HepG2 (cell line): ENCODE results near the gene CDHR3. TPM values are rescaled to one million over a fixed set of nuclear protein-coding genes. Genes with fewer than 3 reads are reported as not detected.

Experiments
- ATF5 ChIP-seq: sonication (generic); formaldehyde crosslinking; IDR thresholded peaks from 2 replicates; pipeline ENCODE4 v1.4.0; 2020; ENCODE audit warnings: mild to moderate bottlenecking, low read depth, missing genetic modification reagents
- EP300 ChIP-seq, 3 experiments: sonication (generic) in 1 of 3; formaldehyde crosslinking in 1 of 3; IDR thresholded peaks; 2 replicates each; pipeline versions ENCODE4 v1.5.1 to v1.6.1; 2011 to 2020; ENCODE audit warnings: low read depth in 2 of 3, low read length in 2 of 3, borderline replicate concordance in 1 of 3, improper control_type of control experiment in 1 of 3, mild to moderate bottlenecking in 1 of 3, missing genetic modification reagents in 1 of 3, moderate library complexity in 1 of 3
- EZH2 ChIP-seq: conservative IDR thresholded peaks from 2 replicates; pipeline ENCODE4 v1.6.1; 2012; ENCODE audit warnings: mild to moderate bottlenecking, low read depth, low read length, moderate library complexity
- HIVEP1 ChIP-seq: sonication (generic); formaldehyde crosslinking; IDR thresholded peaks from 2 replicates; pipeline ENCODE4 v1.4.0; 2020; ENCODE audit warnings: mild to moderate bottlenecking, missing genetic modification reagents
- IKZF5 ChIP-seq: IDR thresholded peaks from 2 replicates; pipeline ENCODE4 v1.6.1; 2018; ENCODE audit warnings: missing genetic modification reagents, mild to moderate bottlenecking, missing compliant biosample characterization
- KAT7 ChIP-seq: IDR thresholded peaks from 2 replicates; pipeline ENCODE4 v1.6.1; 2018; ENCODE audit warnings: borderline replicate concordance, missing compliant biosample characterization
- PAWR ChIP-seq: sonication (generic); formaldehyde crosslinking; IDR thresholded peaks from 2 replicates; pipeline ENCODE4 v1.4.0; 2020; ENCODE audit warnings: missing genetic modification reagents, mild to moderate bottlenecking, borderline replicate concordance
- PAX8 ChIP-seq: sonication (generic); formaldehyde crosslinking; IDR thresholded peaks from 2 replicates; pipeline ENCODE4 v1.8.0; 2022; ENCODE audit warnings: mild to moderate bottlenecking, missing genetic modification reagents, borderline replicate concordance
- PCBP1 ChIP-seq: fragments of 200-400 bp; formaldehyde crosslinking; IDR thresholded peaks from 2 replicates; pipeline ENCODE4 v1.6.1; 2017; ENCODE audit warnings: mild to moderate bottlenecking, low read depth, low read length, borderline replicate concordance
- PHF8 ChIP-seq: sonication (generic); formaldehyde crosslinking; IDR thresholded peaks from 2 replicates; pipeline ENCODE4 v1.5.0; 2020; ENCODE audit warnings: missing genetic modification reagents
- PITX1 ChIP-seq: sonication (generic); formaldehyde crosslinking; IDR thresholded peaks from 2 replicates; pipeline ENCODE4 v1.5.1; 2020; ENCODE audit warnings: mild to moderate bottlenecking, missing genetic modification reagents
- RFX5 ChIP-seq: IDR thresholded peaks from 2 replicates; pipeline ENCODE4 v1.6.1; 2011; ENCODE audit warnings: low read depth, low read length, improper control_type of control experiment
- TEF ChIP-seq: sonication (generic); formaldehyde crosslinking; IDR thresholded peaks from 2 replicates; pipeline ENCODE4 v1.5.0; 2020; ENCODE audit warnings: missing genetic modification reagents
- TFE3 ChIP-seq: IDR thresholded peaks from 2 replicates; pipeline ENCODE4 v1.6.1; 2016
- YEATS4 ChIP-seq: sonication (generic); formaldehyde crosslinking; IDR thresholded peaks from 2 replicates; pipeline ENCODE4 v1.4.0; 2020; ENCODE audit warnings: missing genetic modification reagents, borderline replicate concordance
- ZGPAT ChIP-seq: IDR thresholded peaks from 2 replicates; pipeline ENCODE4 v1.6.1; 2016; ENCODE audit warnings: mild to moderate bottlenecking
- ZNF317 ChIP-seq: sonication (generic); formaldehyde crosslinking; IDR thresholded peaks from 2 replicates; pipeline ENCODE4 v1.5.0; 2020; ENCODE audit warnings: mild to moderate bottlenecking, missing genetic modification reagents
- ZNF33B ChIP-seq: sonication (generic); formaldehyde crosslinking; IDR thresholded peaks from 2 replicates; pipeline ENCODE4 v1.5.1; 2020; ENCODE audit warnings: mild to moderate bottlenecking, missing genetic modification reagents
- ZNF446 ChIP-seq: sonication (generic); formaldehyde crosslinking; IDR thresholded peaks from 2 replicates; pipeline ENCODE4 v1.5.0; 2020; ENCODE audit warnings: mild to moderate bottlenecking, missing genetic modification reagents
- ZNF563 ChIP-seq: sonication (generic); formaldehyde crosslinking; IDR thresholded peaks from 2 replicates; pipeline ENCODE4 v1.8.0; 2022; ENCODE audit warnings: mild to moderate bottlenecking, moderate library complexity, missing genetic modification reagents
- ZNF652 ChIP-seq: IDR thresholded peaks from 2 replicates; pipeline ENCODE4 v1.6.1; 2016; ENCODE audit warnings: low read depth, borderline replicate concordance
- ZNF704 ChIP-seq: sonication (generic); formaldehyde crosslinking; IDR thresholded peaks from 2 replicates; pipeline ENCODE4 v1.8.1; 2023; ENCODE audit warnings: mild to moderate bottlenecking, inconsistent platforms, moderate library complexity, missing genetic modification reagents, borderline replicate concordance
- ZZZ3 ChIP-seq: sonication (generic); formaldehyde crosslinking; IDR thresholded peaks from 2 replicates; pipeline ENCODE4 v1.4.0; 2020; ENCODE audit warnings: missing genetic modification reagents, mild to moderate bottlenecking, borderline replicate concordance
- polyA plus RNA-seq, 8 experiments: library from polyadenylated mRNA; depleted of rRNA in 3 of 8; stranded (reverse) in 7 of 8; unstranded in 1 of 8; fragments of >200 nt; fragmentation: Illumina TruSeq in 4 of 8; extraction: Trizol in 4 of 8; gene quantifications; 2 replicates each; pipeline versions ENCODE4 v1.2.1 to v1.2.3, GENCODE V29; 2011 to 2016; ENCODE audit warnings: low read depth in 4 of 8, missing spikeins in 1 of 8, mixed read lengths in 1 of 8; ENCODE audit not compliant: insufficient read depth in 1 of 8
- total RNA-seq, 5 experiments: library from RNA; depleted of rRNA; stranded (reverse); fragments of >200 nt; fragmentation: Illumina TruSeq; extraction: Trizol; gene quantifications; 2 replicates each; pipeline ENCODE4 v1.2.3, GENCODE V29; 2016; ENCODE audit warnings: low read depth in 1 of 5

Gene CDHR3
- total and polyA plus RNA-seq, 2 of the 13 experiments (the other 11 are each of a cell fraction or from before 2014, with no cell fraction given) = 6.5 to 11.8 TPM

- TF ChIP-seq EP300 (IDR thresholded peaks at IDR 0.05; ENCODE audit: low read depth in 2 of 2, low read length in 2 of 2) (peak in 1 of 2 experiments; percentile 29; a peak in 1 of 4 replicates), EP300 (CRISPR knock-in tag; IDR thresholded peaks at IDR 0.05; ENCODE audit: borderline replicate concordance) (no peak; the same call in 1 of the 2 replicates), EZH2 (no peak), TFE3 (0 out of 2 replicates have a peak, but pooled peaks have one; percentile 18), ZNF704 (CRISPR knock-in tag) (no peak), ZGPAT (no peak), ZNF563 (CRISPR knock-in tag) (no peak), PAX8 (CRISPR knock-in tag) (no peak), ZNF446 (CRISPR knock-in tag) (no peak), PAWR (CRISPR knock-in tag) (no peak), TEF (CRISPR knock-in tag) (no peak), PITX1 (CRISPR knock-in tag) (peak; percentile 83), YEATS4 (CRISPR knock-in tag) (no peak), ZNF33B (CRISPR knock-in tag) (no peak), PHF8 (CRISPR knock-in tag) (no peak), PCBP1 (no peak), ATF5 (CRISPR knock-in tag) (no peak), IKZF5 (CRISPR knock-in tag) (0 out of 2 replicates have a peak, but pooled peaks have one; percentile 32), KAT7 (CRISPR knock-in tag) (no peak), ZZZ3 (CRISPR knock-in tag) (no peak), ZNF652 (CRISPR knock-in tag) (no peak), ZNF317 (no peak), HIVEP1 (CRISPR knock-in tag) (no peak), RFX5 (no peak)
Measured at GRCh38 chr7:106071999-106072714, 109.1 kb downstream of the CDHR3 start (continued).
